NCI-H774 (cell line): ENCODE measurements around the gene KRT1.
"Not testable (repeated sequence)": the region's sequence is repeated elsewhere in the genome, so short reads cannot be mapped to it uniquely, and the experiment has no call there.

Experiments
- DNase-seq: peaks from one replicate; lab custom pipeline; 2025; lab: John Stamatoyannopoulos, UW

Gene KRT1

DNA sequence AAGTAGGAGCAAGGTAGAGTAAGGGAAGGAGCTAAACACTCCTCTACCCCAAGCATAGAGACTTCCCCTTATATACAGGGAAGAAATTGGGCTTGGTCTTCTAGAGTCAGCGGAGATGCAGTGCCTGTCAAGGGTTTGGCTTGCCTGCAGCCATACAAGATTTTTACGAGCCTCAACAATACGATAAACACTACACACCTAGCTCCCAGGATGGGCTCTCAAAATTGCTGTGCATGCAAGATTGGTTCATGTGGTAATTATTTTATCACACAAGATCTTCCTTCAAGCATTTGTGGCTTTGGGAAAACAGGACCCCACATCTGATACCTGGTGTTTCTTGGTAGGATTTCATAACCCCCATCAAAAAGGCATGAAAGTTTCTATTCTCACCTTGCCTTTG is at the start of gene KRT1:
KRT1 (minus strand) TSS at position 45 of the 400 bp plus-strand sequence. CDS start 59 bp downstream, outside the sequence.
- DNase-seq = no peak

DNA sequence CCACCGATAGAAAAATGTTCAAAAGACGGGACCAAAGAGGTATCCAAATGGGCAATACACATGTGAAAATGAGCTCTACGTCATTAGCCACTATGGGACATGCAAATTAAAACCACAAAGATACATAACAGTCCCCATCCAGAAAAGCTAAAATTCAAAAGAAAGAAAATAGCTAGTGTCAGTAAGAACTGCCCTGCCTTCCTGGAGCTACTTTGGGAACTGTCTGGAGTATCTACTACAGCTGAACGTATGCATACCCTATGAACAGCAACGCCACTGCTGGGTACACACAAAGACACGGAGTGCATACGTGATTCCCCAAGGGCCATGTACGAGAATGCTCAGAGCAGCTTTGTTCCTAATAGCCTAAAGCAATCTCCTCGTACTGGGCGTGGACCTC is 48.9 kb upstream of the KRT1 start:
- no peak for DNase-seq

DNA sequence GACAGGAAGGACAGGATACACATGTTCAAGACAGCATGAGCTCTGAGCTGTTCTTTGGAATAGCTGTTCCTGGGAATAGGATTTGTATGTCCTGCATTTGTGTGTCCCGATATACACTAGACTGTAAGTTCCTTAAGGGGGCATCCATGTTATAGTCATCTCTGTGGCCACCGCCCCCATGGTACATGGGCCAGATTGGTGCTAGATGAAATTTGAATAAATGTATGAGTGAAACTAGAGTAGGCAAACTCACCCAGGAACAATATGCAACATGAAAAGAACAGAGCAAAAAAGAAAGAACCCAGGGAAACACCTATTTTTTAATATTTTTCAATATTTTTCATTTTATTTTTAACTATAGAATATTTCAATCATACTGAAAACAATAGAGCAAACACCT is 48.2 kb upstream of the KRT1 start:
- DNase-seq = no peak

DNA sequence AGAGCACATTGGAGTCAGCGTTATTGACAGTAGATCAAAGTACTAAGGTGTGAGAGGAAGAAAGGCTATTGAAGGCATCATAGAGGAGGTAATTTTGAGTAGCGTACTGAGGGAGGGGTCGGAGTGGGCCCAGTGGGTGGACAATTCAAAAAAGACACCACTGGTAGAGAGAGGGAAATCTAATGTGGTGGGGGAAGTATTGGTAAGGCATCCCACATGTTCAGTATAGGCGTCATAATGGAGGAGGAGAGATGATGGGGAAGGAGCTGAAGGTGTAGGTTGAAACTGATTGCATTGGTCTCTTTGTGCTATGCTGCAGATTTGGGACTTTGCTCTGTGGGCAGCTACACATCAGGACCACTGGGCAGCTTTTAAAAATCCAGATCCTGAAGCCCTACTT is 46.8 kb upstream of the KRT1 start:
- DNase-seq = no peak

DNA sequence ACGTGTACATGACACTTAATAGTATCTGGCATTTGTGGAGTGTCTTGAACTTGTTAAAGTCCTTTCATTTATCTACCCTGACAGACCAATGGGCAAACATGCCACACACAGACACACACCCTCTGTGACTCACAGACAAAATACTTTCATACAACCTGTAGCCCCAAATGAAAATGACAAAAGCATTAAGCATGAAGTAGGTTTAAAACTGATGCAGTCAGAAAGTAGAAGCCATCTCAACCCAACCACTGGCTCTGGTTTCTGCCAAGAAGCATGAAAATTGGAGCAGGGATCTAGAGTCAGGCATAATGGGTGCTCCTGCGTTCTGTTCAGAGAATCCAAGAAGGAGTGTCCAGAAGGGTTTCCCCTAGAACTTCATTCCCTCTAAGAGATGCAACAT is 46.2 kb upstream of the KRT1 start:
- no peak for DNase-seq

DNA sequence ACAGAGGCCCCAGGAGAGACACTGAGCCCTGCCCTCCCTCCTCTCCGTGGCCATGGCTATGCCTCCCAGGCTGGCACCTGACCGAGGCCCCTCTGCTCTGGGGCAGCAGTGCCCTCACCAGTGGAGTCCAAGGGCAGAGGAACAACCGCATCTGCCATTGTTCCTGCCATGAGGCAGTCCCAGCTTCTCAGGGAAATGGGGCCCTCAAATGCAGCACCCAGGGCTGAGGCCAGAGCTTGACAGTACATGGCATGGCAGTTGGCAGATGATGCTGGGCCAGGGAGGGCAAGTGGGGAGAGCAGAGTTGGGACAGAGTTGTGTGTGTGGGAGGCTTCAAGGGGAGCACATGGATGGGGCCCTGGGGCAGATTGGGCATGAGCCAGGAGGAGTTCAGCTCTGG is 44.2 kb upstream of the KRT1 start:
- DNase-seq = no peak

- no peak for DNase-seq
Observed at GRCh38 chr12:52722680-52723079, 42.5 kb upstream of the KRT1 start.

DNA sequence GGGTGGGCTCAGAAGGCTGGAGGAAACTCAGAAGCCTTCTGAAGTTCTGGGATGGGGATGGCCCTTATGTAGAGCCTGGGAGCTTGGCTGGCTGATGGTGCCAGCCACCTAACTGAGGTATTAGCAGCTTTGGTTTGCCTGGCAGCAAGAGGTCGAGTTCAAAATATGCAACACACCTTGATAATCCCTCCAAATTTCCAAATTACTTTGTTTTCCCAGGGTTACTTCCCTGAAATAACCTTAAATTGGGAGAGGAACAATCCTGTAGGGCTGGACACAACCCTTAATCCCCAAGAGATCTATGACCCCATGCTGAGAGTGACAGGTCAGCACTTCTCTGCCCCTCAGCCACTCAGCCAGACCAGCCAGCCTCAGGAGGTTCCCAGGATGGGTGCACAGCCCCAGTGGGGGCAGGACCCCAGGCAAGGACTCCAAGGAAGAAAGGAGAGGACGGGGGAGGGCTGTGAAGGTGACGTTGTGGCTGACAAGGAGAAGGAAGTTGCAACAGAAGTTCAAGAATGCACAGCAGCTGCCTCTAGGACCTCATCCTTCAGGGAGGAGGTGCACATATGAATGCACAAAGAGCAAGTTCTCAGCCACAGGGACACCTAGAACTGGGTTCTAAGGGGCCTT is 41.7 kb upstream of the KRT1 start:
- no peak for DNase-seq

DNA sequence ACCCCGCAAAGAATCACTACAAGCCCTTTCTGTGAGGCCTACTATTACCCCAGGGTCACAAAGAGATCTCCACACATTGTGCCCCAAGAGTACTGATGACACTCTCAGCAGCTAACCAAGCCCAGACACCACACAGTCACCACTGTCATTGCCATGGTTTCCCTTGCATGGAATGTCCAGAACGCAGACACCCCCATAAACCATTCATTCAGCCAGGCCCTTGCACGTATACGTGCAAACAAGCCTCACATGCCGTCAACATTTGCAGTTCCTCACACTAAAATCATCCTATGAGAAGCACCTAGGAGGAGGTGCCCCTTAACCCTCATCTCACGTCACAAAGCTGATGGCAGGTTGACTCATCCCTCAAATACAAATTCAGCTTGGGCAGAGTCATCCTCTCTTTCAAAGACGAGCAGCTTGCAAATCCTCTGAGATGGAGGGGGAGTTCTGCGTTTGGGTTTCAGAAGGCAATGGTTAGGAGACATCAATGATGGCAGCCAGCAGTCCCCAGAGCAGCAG is 40.2 kb upstream of the KRT1 start:
- DNase-seq = no peak

DNA sequence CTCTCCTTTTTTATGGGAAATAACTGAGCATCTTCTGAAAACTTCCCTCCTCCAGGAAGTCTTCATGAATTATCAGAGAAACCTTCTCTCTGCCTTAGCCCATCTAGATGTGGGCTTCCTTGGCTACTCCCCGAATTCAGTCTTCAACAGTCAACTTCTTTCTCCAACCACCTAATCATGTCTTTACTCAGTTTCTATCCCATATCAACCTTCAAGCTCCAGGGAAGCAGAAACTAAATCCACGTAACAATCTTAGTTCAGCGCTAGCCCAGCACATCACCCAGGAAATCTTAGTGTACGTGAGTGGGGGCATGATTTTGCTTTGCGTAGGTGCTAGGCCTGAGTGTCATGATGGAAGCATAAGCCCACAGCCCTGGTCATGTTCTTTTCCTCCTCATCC is 35.9 kb upstream of the KRT1 start:
- DNase-seq = no peak

- DNase-seq = peak; percentile 14
Observed at GRCh38 chr12:52715416-52715815, 35.2 kb upstream of the KRT1 start.

GRCh38 chr12:52714887-52715281 is 34.7 kb upstream of the KRT1 start:
- no peak for DNase-seq

GRCh38 chr12:52713960-52714886 is 34.0 kb upstream of the KRT1 start:
- no peak for DNase-seq

DNA sequence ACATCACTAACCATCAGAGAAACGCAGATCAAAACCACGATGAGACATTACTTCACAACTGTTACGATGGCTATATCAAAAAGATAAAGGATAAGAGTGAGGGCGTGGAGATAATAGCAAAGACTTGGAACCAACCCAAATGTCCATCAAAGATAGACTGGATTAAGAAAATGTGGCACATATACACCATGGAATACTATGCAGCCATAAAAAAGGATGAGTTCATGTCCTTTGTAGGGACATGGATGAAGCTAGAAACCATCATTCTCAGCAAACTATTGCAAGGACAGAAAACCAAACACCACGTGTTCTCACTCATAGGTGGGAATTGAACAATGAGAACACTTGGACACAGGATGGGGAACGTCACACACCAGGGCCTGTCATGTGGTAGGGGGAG is 31.9 kb upstream of the KRT1 start:
- DNase-seq = not testable (repeated sequence)

DNA sequence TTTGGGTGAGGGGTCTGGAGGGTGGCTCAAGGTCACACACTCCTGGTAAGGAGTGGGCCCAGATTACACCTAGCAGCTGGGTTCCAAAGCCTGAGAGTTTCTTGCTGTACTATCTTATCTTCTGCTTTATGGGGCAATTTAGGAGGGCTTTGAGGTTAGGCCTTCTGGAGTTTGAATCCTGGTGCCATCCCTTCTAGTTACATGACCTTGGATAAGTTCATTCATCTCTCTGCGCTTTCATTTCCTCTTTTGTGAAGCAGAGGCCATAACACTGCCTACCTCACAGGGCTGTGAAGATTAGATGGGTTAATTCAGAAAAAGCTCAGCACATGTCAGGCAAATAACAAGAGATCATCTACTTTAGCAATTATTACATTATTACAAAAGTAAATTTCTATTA is 30.5 kb upstream of the KRT1 start:
- no peak for DNase-seq

DNA sequence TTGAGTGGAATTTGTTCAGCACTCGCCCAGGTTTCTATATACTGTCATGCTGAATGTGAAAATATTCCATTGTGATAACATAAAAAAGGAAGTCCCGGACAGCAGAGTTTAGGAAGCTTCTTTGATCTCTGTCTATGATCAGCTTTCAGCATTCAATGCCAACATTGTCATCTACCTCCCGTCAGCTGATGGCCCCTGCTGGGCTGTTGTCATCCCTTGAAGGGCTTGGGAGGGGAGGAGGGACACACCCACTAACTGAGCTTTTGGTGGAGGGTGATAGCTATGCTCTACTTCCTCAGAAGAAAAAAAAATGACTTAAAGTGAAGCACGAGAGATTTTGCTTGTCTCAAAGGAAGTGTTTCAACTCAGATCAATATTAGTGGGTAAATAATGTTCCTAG is 27.8 kb upstream of the KRT1 start:
- no peak for DNase-seq

GRCh38 chr12:52704464-52704863 is 24.3 kb upstream of the KRT1 start:
- no peak for DNase-seq

GRCh38 chr12:52703878-52704277 is 23.7 kb upstream of the KRT1 start:
- no peak for DNase-seq

DNA sequence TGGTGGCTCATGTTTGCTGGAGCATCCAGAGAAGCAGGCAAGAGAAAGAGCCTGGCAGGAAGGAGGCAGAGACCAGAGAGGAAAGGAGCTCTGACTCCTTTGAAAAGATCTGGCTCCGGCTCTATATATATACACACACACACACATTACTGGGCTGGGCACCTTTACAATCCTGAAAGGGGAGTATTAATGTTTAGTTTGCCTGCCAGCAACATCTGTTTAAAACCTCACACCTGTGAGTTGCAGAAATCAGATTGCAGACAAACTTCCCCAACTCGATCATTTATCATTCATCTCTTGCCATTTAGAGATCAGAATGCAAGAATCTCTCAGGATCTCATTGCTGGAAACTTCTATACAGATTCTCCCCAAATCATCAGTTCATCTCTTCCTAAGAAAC is 23.2 kb upstream of the KRT1 start, which contains the start of gene KRT77:
KRT77 (minus strand) TSS at position 101 of the 400 bp plus-strand sequence; CDS start at position 11, 90 bp downstream.
- DNase-seq = no peak

DNA sequence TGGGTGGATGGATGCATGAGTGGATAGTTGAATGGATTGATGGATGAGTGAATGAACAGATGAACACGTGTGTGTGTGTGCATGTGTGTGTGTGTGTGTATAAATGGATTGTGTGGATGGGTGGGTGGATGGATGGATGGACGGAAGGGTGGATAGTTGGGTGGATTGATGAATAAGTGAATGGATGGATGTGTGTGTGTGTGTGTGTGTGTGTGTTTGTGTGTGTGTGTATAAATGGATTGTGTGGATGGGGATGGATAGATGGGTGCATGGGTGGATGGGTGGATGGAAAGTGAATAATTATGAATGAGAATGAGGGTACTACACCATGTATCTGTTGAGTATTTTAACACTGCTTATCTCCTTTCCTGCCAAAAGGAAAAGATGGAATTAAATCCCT is 22.1 kb upstream of the KRT1 start:
- no peak for DNase-seq

GRCh38 chr12:52701281-52701680 is 21.1 kb upstream of the KRT1 start:
- DNase-seq = no peak

- no peak for DNase-seq
Observed at GRCh38 chr12:52699960-52700359, 19.8 kb upstream of the KRT1 start.

- no peak for DNase-seq
Observed at GRCh38 chr12:52699373-52699772, 19.2 kb upstream of the KRT1 start.
